ENCODE results near the gene C6orf15. TPM values are rescaled to one million over a fixed set of nuclear protein-coding genes. Genes with fewer than 3 reads are reported as not detected.

Gene C6orf15
- total RNA-seq, 1 donor from 2014 or later = not detected

DNA sequence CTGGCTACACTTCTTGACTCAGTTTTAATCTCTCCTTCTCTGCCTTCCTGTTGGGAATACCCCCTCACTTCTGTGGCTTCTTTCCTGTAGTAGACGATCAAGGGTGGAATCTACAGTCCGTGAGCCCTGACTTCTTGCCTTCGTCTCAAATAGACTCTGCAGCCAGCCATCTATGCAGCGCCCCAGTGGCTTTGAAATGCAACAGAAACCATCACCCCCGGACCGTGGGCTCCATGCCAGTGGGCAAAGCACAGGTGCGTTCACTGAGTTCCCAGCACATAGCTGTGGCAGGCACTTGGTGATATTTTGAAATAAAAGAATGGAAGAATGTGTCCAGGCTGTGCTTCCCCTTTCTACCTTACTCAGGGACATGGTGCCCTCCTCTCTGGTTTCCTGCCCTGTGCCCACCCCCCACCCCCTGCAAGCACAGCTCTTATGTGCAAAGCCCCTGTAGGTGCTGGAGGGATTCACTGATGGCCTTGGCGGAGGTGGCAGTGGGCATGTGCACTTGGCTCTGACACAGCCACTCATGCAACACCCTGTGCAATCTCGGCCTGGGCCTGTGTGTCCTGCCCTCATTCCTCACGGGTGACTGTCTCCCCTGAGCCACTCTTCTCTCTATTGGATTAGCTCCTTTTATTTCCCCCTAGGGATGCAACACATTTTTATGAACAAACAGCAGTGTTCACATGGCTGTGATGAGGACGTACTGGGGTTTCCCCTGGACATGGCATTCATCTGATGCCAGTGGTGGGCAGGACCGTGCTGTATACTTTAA, 13.4 kb upstream of the C6orf15 start:
- H3K9me3 Mint-ChIP-seq (ENCODE audit: low read depth) = no peaks in the 10 kb centered on the region
- H3K27me3 Mint-ChIP-seq = peaks cover 31% of the 10 kb centered on the region
- no peaks in the 10 kb centered on the region for H3K36me3 Mint-ChIP-seq (ENCODE audit: insufficient read depth)
- TF ChIP-seq, protein P1, sequence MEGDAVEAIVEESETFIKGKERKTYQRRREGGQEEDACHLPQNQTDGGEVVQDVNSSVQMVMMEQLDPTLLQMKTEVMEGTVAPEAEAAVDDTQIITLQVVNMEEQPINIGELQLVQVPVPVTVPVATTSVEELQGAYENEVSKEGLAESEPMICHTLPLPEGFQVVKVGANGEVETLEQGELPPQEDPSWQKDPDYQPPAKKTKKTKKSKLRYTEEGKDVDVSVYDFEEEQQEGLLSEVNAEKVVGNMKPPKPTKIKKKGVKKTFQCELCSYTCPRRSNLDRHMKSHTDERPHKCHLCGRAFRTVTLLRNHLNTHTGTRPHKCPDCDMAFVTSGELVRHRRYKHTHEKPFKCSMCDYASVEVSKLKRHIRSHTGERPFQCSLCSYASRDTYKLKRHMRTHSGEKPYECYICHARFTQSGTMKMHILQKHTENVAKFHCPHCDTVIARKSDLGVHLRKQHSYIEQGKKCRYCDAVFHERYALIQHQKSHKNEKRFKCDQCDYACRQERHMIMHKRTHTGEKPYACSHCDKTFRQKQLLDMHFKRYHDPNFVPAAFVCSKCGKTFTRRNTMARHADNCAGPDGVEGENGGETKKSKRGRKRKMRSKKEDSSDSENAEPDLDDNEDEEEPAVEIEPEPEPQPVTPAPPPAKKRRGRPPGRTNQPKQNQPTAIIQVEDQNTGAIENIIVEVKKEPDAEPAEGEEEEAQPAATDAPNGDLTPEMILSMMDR (IDR thresholded peaks at IDR 0.05; ENCODE audit: unreplicated experiment) = no peak
- H3K4me1 Mint-ChIP-seq (ENCODE audit: low read depth) = peaks cover 9% of the 10 kb centered on the region
- DNase-seq (ENCODE audit: low spot score, unreplicated experiment) = no peak
- H3K4me3 Mint-ChIP-seq (ENCODE audit: low read depth) = no peak overlapping the region
- no peak overlapping the region for H3K27ac Mint-ChIP-seq

DNA sequence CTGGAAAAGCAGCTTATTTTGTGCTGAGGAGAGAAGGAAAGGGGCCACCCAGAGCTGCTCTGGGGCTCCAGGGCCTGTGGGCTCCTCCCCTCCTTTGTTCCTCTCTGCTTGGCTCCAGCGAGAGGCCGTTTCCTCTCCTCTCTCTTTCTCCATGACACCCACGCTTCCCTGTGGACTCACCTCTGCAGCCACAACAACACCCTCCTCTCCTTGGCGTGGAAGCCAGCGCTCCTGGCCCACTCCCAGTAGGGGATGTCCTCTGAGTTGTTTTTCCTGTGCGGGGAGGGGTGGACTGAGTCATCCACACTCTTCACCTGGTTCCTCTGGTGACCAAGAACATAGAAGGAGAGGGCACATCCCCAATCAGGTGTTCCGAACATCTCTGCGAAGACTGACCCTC, 12.8 kb upstream of the C6orf15 start:
- no peak overlapping the region for H3K27ac Mint-ChIP-seq
- peaks cover 9% of the 10 kb centered on the region for H3K4me1 Mint-ChIP-seq (ENCODE audit: low read depth)
- H3K4me3 Mint-ChIP-seq (ENCODE audit: low read depth) = no peak overlapping the region
- DNase-seq (ENCODE audit: low spot score, unreplicated experiment) = no peak
- TF ChIP-seq, protein P1 (IDR thresholded peaks at IDR 0.05; ENCODE audit: unreplicated experiment) = no peak
- no peaks in the 10 kb centered on the region for H3K36me3 Mint-ChIP-seq (ENCODE audit: insufficient read depth)
- no peaks in the 10 kb centered on the region for H3K9me3 Mint-ChIP-seq (ENCODE audit: low read depth)
- H3K27me3 Mint-ChIP-seq = peaks cover 31% of the 10 kb centered on the region

DNA sequence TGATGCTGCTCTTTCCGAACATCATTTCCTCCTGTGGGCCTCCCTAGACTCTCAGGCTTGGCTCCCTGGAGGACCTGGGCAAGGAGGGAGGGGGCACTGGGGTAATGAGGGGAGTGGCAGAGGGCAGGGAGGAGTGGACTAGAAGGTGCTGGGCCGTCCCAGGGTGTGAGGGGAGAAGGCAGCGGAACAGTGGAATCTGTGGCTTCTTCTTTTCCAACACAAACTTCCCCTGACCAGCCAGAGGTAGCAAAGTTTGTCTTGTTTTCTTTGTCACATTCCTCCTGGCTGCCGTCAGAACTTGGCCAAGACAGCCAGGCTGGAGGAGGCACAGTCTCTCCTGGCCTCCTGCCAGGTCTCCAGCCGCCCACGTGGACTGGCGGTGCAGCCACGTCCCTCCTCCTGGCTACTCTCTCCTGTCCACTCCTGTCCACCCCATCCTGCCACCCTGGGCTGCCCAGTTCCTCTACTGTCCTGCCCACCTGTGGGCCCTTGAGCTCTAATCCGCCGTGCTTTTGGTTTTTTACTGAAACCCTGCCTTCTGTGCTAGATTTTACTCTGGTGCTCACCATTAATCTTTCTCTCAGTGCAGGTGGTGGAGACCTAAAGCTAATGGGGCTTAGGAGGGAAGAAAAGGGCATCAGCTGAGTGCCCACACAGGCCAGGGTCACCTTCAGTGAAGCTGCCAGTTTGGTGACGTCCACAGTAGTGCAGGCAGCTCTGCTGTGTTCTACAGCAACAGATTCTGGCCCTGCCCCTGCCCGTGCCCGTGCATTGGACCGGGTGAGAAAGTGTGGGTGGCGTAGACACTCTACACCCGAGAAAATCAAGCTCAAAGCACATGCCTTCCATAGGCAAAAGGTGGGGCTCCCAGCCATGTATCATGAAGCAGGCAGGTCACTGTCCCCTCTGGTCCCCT, 10.7 kb upstream of the C6orf15 start:
- no peak for DNase-seq (ENCODE audit: low spot score, unreplicated experiment)
- Mint-ChIP-seq H3K4me3 (ENCODE audit: low read depth) (no peak overlapping the region), H3K27ac (no peak overlapping the region), H3K9me3 (ENCODE audit: low read depth) (no peaks in the 10 kb centered on the region), H3K36me3 (ENCODE audit: insufficient read depth) (no peaks in the 10 kb centered on the region), H3K27me3 (peaks cover 25% of the 10 kb centered on the region), H3K4me1 (ENCODE audit: low read depth) (peaks cover 9% of the 10 kb centered on the region)
- TF ChIP-seq, protein P1 (IDR thresholded peaks at IDR 0.05; ENCODE audit: unreplicated experiment) = no peak

DNA sequence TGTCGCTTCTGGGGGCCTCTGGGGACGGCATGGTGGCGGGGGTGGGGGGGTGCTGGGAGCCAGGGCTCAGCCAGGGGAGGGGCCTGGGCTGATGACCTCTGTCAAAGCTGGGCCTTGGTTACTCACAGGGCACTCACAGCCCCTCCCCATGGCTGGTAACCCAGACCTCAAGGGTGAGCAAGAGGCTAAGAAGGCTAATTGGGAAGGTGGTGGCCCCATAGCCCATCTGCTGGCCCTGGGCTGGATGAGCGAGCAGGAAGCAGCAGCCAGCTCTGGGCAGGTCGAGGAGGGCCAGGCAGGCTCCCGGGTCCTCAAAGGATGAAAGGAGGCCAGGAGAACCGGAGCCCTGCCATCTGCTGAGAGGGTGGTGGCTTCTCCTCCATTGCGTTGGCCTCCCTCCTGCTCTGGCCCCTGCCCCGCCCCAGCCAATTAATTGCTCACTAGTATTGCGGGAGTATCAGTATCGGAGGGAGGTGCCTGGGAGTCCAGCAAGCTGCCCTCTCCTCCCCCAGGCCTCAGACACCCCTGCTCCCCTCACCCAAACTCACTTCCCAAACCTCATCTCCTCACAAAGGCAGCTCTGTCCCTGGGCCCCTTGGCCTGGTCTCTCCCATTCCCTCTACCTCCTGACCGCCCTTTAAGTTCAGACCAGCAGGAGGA, 8.9 kb upstream of the C6orf15 start:
- H3K9me3 Mint-ChIP-seq (ENCODE audit: low read depth) = no peaks in the 10 kb centered on the region
- DNase-seq (ENCODE audit: low spot score, unreplicated experiment) = no peak
- no peaks in the 10 kb centered on the region for H3K4me1 Mint-ChIP-seq (ENCODE audit: low read depth)
- H3K36me3 Mint-ChIP-seq (ENCODE audit: insufficient read depth) = no peaks in the 10 kb centered on the region
- H3K4me3 Mint-ChIP-seq (ENCODE audit: low read depth) = no peak overlapping the region
- TF ChIP-seq, protein P1 (IDR thresholded peaks at IDR 0.05; ENCODE audit: unreplicated experiment) = no peak
- no peak overlapping the region for H3K27ac Mint-ChIP-seq
- peaks cover 17% of the 10 kb centered on the region for H3K27me3 Mint-ChIP-seq

Measured in progenitor cell of endocrine pancreas (in vitro differentiated cells).